Stimulated activated CD4-positive, alpha-beta T cell treated with anti-CD3 and anti-CD28 coated beads, Interleukin-1b, Interleukin-23, amount 100 ng/mL, for 24 hours (primary cell): Measurements from ENCODE around the gene TLX1.
"Not testable (repeated sequence)": the region's sequence is repeated elsewhere in the genome, so short reads cannot be mapped to it uniquely, and the experiment has no call there.

Experiments used
- DNase-seq, 4 experiments: peaks; one replicate each; pipeline ENCODE4 v3.0.0-alpha.2; 2020; ENCODE audit warnings: low read depth in 4 of 4, low spot score in 1 of 4

TLX1 gene

GRCh38 chr10:101146392-101147251, 15.5 kb downstream of the TLX1 start:
- DNase-seq = no peak

GRCh38 chr10:101151395-101151794, 20.3 kb downstream of the TLX1 start:
- DNase-seq = no peak

GRCh38 chr10:101152316-101152715, 21.2 kb downstream of the TLX1 start:
- DNase-seq = no peak

GRCh38 chr10:101154506-101154905, 23.4 kb downstream of the TLX1 start:
- not testable (repeated sequence) for DNase-seq

- no peak for DNase-seq
These were observed 24.8 kb downstream of the TLX1 start for GRCh38 chr10:101155896-101156295.

GRCh38 chr10:101157756-101158458, 26.8 kb downstream of the TLX1 start:
- no peak for DNase-seq

- DNase-seq = no peak
These were observed 27.5 kb downstream of the TLX1 start for GRCh38 chr10:101158459-101159058.

GRCh38 chr10:101161494-101162299, 30.6 kb downstream of the TLX1 start:
- DNase-seq = peak; percentile 55 to 62 (median 58)

- no peak for DNase-seq
These were observed 31.6 kb downstream of the TLX1 start for GRCh38 chr10:101162677-101163076.

- DNase-seq = no peak
These were observed 32.9 kb downstream of the TLX1 start for GRCh38 chr10:101164020-101164419.

GRCh38 chr10:101165736-101166135, 34.6 kb downstream of the TLX1 start:
- DNase-seq = no peak

GRCh38 chr10:101166430-101166829, 35.3 kb downstream of the TLX1 start:
- no peak for DNase-seq

- no peak for DNase-seq
These were observed 41.6 kb downstream of the TLX1 start for GRCh38 chr10:101172741-101173140.

- DNase-seq = no peak
These were observed 43.2 kb downstream of the TLX1 start for GRCh38 chr10:101174319-101174718.

- DNase-seq = no peak
These were observed 45.5 kb downstream of the TLX1 start for GRCh38 chr10:101176577-101176976.

GRCh38 chr10:101182936-101183335, 51.8 kb downstream of the TLX1 start:
- DNase-seq = no peak

- DNase-seq = no peak
These were observed 52.5 kb downstream of the TLX1 start for GRCh38 chr10:101183458-101184183.
